Purkinje cell (primary cell): ENCODE results near the gene GNAI1. TPM values are rescaled to one million over a fixed set of nuclear protein-coding genes. Genes with fewer than 3 reads are reported as not detected.

Source experiments
- polyA plus RNA-seq: library from polyadenylated mRNA; unstranded; fragments of >200 nt; fragmentation: Nextera tagmentation; gene quantifications from 2 replicates; pipeline ENCODE4 v1.2.1, GENCODE V29; 2014

GNAI1 gene
- polyA plus RNA-seq, result 250 and 276 TPM in 2 replicates

DNA sequence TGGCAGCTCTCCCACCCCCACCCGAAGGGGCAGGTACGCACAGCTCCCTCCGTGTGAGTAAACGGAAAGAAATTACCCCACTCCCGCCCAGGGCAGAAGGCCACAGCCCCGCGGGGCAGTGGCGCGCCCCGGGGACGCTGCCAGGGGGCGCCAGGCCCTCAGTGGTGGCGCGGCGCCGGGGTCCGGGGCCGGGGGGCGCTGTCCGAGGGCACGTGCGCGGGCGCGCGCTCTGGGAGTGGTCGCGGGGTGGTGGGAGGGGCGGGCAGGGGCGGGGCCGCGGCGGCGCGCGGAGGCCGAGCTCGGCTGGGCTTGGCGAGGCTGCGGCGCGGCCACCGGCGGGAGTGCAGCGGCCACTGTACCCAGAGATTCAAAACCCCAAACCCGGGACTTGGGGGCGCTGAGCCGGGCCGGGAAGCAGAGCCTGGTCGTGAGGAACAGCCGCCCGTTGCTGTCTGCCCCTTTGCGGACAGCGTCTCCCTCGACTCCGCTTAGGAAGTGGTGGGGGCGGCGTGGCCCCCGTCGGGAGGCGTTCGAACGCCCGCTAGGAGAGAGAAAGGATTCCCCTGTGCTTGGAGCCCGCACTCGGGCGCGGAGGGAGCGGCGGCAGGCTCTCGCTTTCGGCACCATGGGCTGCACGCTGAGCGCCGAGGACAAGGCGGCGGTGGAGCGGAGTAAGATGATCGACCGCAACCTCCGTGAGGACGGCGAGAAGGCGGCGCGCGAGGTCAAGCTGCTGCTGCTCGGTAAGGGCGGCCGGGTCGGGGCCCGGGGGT is at the start of gene GNAI1:
TSS of gene GNAI1 (plus strand) at position 296 of the 773 bp plus-strand sequence. CDS start at position 626, 330 bp downstream.

